Brain microvascular endothelial cell (primary cell): ENCODE data around the gene ECHDC3.

ENCODE experiments used
- DNase-seq: peaks from one replicate; pipeline ENCODE4 v3.0.0-alpha.2; 2020
- H3K27ac ChIP-seq: fragments of 250-450 bp; sonication (Bioruptor Pico); 2 replicates; pipeline ENCODE4 v1.5.1; 2020; ENCODE audit warnings: mild to moderate bottlenecking, moderate library complexity
- H3K27me3 ChIP-seq: fragments of 250-450 bp; sonication (Bioruptor Pico); replicated peaks from 2 replicates; pipeline ENCODE4 v1.5.1; 2020; ENCODE audit warnings: mild to moderate bottlenecking
- H3K36me3 ChIP-seq: fragments of 250-450 bp; sonication (Bioruptor Pico); replicated peaks from 2 replicates; pipeline ENCODE4 v1.5.1; 2020; ENCODE audit warnings: mild to moderate bottlenecking
- H3K4me3 ChIP-seq: 2 replicates; pipeline ENCODE4 v1.5.1; 2011; ENCODE audit warnings: low read depth, mild to moderate bottlenecking, control low read depth, low read length, moderate library complexity
- CTCF ChIP-seq: IDR thresholded peaks from 2 replicates; pipeline ENCODE4 v1.5.1; 2011; ENCODE audit warnings: low read depth, mild to moderate bottlenecking, moderate library complexity, low read length, control low read depth, inconsistent platforms; ENCODE audit errors: missing control alignments
- in situ Hi-C: cut with HindIII; loops from 2 replicates; pipeline ENCODE4 v1.10.0; 2017; ENCODE audit warnings: low sequenced_read_pairs, low pct_ligation_motif_present

The ECHDC3 gene

DNA sequence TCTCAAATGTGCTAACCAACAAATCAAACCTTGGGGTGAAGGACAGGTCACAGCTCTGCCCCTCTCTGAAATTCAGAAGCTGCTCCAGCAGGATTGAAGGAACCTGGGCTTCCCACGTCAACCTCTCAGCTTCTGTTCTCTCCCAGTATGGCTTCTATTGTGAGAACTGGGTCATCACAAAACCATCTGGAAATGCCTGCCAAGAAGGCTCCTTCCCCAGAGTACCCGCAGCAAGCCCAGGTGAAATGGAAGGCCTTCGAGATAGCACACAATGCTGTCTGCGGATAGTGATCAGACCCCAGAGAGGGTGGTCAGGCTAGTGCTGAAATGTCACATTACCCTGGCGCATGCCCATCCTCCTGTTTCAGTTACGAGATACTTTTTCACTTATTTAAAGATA is 64.5 kb downstream of the ECHDC3 start:
- no peak for TF ChIP-seq CTCF
- in situ Hi-C loops: no loop called here
- Histone ChIP-seq H3K27me3 (no peaks in the 10 kb centered on the region), H3K4me3 (no peak overlapping the region), H3K36me3 (no peaks in the 10 kb centered on the region), H3K27ac (no peak overlapping the region)
- no peak for DNase-seq

DNA sequence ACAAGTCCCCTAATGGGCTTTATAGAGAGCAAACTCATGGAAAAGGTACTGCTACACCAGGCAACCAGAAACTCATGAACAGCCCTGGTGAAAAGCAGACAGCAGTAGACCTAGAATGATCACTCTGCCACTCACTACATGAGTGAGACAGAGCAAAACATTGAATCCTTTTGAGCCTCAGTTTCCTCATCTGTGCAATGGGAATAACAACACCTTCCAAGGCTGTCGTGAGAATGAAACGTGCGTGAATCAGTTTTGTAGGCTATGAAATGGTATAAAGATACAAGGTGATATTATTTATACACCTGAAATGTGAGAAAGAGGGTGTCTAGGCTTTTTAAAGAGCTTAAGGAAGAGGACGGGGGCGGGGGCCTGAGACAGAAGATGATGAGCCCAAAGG is 66.6 kb downstream of the ECHDC3 start:
- in situ Hi-C loops: no loop called here
- H3K36me3 ChIP-seq: no peaks in the 10 kb centered on the region
- H3K27me3 ChIP-seq: no peaks in the 10 kb centered on the region
- no peak overlapping the region for H3K4me3 ChIP-seq
- DNase-seq: no peak
- no peak for TF ChIP-seq CTCF
- H3K27ac ChIP-seq: no peak overlapping the region

GRCh38 chr10:11810313-11810766 is 68.2 kb downstream of the ECHDC3 start:
- Histone ChIP-seq H3K27ac (no peak overlapping the region), H3K27me3 (no peaks in the 10 kb centered on the region), H3K36me3 (no peaks in the 10 kb centered on the region), H3K4me3 (no peak overlapping the region)
- TF ChIP-seq CTCF: no peak
- in situ Hi-C loops: no loop called here
- DNase-seq: peak; percentile 40

- TF ChIP-seq CTCF: no peak
- Histone ChIP-seq H3K27me3 (no peaks in the 10 kb centered on the region), H3K36me3 (no peaks in the 10 kb centered on the region), H3K27ac (no peak overlapping the region), H3K4me3 (no peak overlapping the region)
- DNase-seq: no peak
- in situ Hi-C loops: no loop called here
These were observed 68.8 kb downstream of the ECHDC3 start for GRCh38 chr10:11810973-11811372.

DNA sequence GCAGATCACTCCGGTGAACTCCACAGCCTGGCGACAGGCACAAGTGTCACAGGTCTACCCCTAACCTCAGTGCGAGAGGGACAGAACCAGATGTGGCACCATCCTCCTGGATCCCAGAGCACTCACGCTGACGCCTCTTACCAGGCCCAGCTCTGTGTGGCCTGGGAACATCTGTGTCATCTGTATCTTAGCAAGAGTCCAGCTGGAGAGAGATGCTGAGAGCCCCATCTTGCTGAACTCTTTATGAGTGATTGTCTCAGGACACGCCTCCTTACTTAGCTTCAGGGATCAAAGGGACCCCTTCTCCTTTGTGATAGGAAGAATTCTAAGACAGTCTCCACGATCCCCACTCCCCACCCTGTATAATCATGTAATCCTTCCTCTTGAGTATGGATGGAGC is 71.0 kb downstream of the ECHDC3 start:
- in situ Hi-C loops: no loop called here
- no peak for TF ChIP-seq CTCF
- H3K36me3 ChIP-seq: no peaks in the 10 kb centered on the region
- DNase-seq: no peak
- no peak overlapping the region for H3K4me3 ChIP-seq
- no peak overlapping the region for H3K27ac ChIP-seq
- H3K27me3 ChIP-seq: no peaks in the 10 kb centered on the region
